GM19468 (cell line): ENCODE measurements around the gene H2AZ2.

Experiments
- ATAC-seq: cut with Tn5 transposase; IDR thresholded peaks from one replicate; pipeline ENCODE4 v1.9.1; 2021; ENCODE audit warnings: mild to moderate bottlenecking, moderate library complexity, moderate number of reproducible peaks; ENCODE audit not compliant: unreplicated experiment; ENCODE audit errors: extremely low read depth

The H2AZ2 gene

GRCh38 chr7:44847920-44848634 is at the start of gene H2AZ2:
TSS of gene H2AZ2 (minus strand) at chr7:44848087. CDS start at chr7:44847971, 116 bp downstream.
- ATAC-seq, result peak; percentile 78

GRCh38 chr7:44897309-44897708 is 49.4 kb upstream of the H2AZ2 start:
- no peak for ATAC-seq

GRCh38 chr7:44894888-44895580 is 47.1 kb upstream of the H2AZ2 start:
- no peak for ATAC-seq

GRCh38 chr7:44893710-44894234 is 45.9 kb upstream of the H2AZ2 start:
- no peak for ATAC-seq

- no peak for ATAC-seq
These were observed 43.9 kb upstream of the H2AZ2 start for GRCh38 chr7:44891791-44892190.

- ATAC-seq, result no peak
These were observed 43.5 kb upstream of the H2AZ2 start for GRCh38 chr7:44891372-44891771.

GRCh38 chr7:44889086-44889781 is 41.3 kb upstream of the H2AZ2 start:
- no peak for ATAC-seq

GRCh38 chr7:44887293-44887692 is 39.4 kb upstream of the H2AZ2 start:
- no peak for ATAC-seq

- peak; percentile 88 for ATAC-seq
These were observed 37.8 kb upstream of the H2AZ2 start, which contains the start of gene PURB for GRCh38 chr7:44885394-44886317. TSS of gene PURB (minus strand) at chr7:44885530. CDS start at chr7:44885348, 182 bp downstream.

- no peak for ATAC-seq
These were observed 36.9 kb upstream of the H2AZ2 start for GRCh38 chr7:44884621-44885393.

- ATAC-seq, result no peak
These were observed 36.2 kb upstream of the H2AZ2 start for GRCh38 chr7:44883961-44884620.

- no peak for ATAC-seq
These were observed 35.0 kb upstream of the H2AZ2 start for GRCh38 chr7:44882899-44883298.

- ATAC-seq, result no peak
These were observed 33.7 kb upstream of the H2AZ2 start for GRCh38 chr7:44881610-44882009.

GRCh38 chr7:44881066-44881600 is 33.2 kb upstream of the H2AZ2 start:
- ATAC-seq, result no peak

- no peak for ATAC-seq
These were observed 32.6 kb upstream of the H2AZ2 start for GRCh38 chr7:44880317-44881018.

- no peak for ATAC-seq
These were observed 28.5 kb upstream of the H2AZ2 start for GRCh38 chr7:44876393-44876792.

- no peak for ATAC-seq
These were observed 27.4 kb upstream of the H2AZ2 start for GRCh38 chr7:44875241-44875640.

- no peak for ATAC-seq
These were observed 24.9 kb upstream of the H2AZ2 start for GRCh38 chr7:44872787-44873186.
